ENCODE results near the gene LRG1.
A peak's percentile ranks its signal among the peaks of the same experiment; 100 is the strongest.

Gene LRG1

DNA sequence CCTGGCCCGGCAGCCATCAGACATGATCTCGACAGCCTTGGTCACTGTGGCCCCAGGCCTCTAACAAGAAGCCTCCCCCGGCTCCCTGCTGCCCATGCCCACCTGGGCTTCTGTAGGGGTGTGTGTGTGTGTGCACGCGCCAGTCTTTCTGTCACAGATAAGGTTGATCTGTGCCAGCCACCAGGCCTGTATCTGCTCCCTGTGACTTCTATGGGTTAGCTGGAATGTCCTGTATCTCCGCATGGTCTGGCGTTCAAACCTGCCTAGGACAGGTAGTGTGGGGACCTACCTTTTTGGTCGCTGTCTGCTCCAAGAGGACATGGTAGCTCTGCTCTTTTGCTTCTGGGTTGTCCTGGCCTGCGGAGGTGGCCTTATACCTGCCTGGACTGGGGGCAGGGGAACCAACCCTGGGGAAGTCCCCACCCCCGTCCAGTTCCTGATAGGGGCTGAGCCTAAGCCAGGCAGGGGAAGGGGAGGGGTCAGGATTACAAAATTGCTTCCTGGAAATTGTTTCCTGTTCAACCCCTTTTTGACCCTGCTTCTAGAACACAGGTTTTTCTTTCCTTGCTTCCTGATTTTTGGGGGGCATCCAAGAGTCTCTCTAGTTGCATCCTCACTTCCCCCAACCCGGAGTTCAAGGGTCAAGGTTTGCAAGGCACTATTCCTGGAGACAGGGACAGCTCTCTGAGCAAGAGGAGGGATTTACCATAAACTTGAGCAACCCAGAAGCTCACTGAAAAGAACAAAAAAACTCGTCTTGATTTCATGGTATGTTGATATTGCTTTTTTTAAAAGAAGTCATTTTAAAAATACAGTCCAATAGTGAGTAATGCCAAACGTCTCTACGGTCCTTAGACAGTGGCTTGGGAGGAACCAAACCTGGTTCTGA, at the start of gene LRG1:
Gene LRG1 (minus strand): TSS at position 344 of the 889 bp plus-strand sequence. CDS start 23 bp downstream, at position 321.
- no peak for DNase-seq

- no peak for DNase-seq
These were observed 48.5 kb upstream of the LRG1 start for GRCh38 chr19:4588291-4588761.

DNA sequence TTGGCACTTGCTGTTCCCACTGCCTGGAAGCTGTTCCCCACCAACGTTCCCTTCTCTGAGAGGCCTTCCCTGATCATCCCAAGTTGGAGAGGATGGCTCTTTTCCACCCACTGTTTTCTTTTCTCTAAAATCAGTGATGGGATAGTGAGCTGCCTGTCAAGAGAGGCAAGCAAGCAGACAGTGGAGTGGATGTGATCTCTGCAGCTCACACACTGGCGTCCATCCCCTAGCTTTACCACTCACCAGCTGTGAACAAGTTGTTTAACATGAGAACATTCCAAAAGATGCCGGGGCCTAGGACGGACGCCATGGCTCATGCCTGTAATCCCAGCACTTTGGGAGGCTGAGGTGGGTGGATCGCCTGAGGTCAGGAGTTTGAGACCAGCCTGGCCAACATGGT, 47.7 kb upstream of the LRG1 start:
- DNase-seq, result no peak

- no peak for DNase-seq
These were observed 46.9 kb upstream of the LRG1 start for GRCh38 chr19:4586691-4587090.

- DNase-seq, result no peak
These were observed 46.4 kb upstream of the LRG1 start for GRCh38 chr19:4586245-4586644.

GRCh38 chr19:4585556-4585955, 45.7 kb upstream of the LRG1 start:
- no peak for DNase-seq

GRCh38 chr19:4584670-4585460, 45.0 kb upstream of the LRG1 start:
- DNase-seq, result peak; percentile 86

DNA sequence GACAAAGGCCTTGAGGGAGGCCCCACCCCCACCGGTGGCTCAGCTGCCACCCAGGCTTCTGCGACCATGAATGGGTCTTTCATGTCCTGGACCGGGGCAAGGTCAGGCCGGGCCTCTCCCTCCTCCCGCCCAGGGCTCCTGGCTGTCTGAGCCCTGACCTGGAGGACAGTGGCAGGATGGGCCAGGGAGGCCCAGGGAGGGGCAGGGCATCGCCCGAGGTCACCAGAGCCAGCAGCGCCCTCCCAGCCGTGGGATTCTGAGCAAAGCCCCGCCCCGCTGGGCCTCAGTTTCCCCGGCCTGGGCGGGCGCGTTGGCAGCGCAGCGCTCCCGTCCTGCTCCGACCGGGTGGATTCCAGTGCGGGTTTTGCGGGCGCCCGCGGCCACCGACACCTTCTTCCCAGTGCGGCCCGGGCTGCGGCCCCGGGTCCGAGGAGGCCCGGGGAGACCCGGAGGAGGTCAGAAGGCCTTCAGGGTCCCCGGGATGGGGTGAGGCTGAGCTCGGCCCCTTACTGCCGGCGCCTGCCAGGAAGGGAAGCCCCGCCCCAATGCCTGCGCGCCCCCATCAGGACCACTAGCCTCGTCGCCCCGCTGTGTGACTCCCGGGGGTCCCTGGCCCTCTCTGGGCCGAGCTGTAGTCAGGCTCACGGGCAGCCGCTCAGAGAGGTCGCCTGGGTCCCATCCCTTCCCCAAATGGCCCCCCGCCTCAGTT, 44.3 kb upstream of the LRG1 start:
- DNase-seq, result peak; percentile 76

- DNase-seq, result no peak
These were observed 43.4 kb upstream of the LRG1 start for GRCh38 chr19:4582980-4583842.

GRCh38 chr19:4581666-4582553, 42.1 kb upstream of the LRG1 start:
- peak; percentile 74 for DNase-seq

- no peak for DNase-seq
These were observed 41.3 kb upstream of the LRG1 start for GRCh38 chr19:4580961-4581665.

DNA sequence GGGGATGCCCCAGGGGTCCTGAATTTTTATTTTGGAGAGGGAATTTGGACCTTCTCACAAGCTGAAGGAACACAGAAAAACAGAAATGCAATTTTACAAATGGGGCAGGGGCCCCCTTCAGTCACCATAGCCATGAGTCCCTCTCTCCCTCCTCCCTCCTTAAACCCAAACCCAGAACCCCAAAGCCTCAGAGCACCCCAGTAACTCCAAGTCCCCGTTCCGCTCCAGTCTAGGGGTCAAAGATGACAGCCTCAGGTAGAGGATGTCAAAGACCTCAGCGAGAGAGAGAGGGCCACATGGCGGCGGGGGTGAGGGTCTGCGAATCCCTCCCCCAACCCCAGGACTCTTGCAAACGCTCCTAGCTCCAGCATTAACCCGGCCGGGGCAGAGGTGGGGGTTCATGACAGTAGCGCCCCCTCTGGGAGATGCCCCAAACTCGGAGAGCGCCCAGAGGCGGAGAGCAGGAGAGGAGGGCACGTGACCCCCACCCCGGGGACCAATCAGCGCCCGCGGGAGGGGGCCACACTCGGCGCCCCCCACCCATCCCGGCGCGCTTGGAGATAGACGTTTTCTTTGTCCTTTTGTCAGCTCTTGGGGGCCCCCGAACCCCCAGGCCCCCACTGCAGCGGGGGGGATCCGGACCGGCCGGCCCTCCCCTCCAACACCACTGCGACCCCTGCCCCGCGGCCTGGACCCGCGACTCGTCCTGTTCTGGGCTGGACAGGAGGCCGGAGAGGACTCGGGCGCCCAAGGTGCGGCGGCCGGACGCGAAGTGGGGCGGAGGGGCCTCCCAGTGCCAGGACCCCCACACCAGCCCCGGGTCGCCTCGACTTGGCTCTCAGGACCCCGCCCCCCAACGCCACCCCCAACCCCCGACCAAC, 40.4 kb upstream of the LRG1 start:
- DNase-seq, result no peak

DNA sequence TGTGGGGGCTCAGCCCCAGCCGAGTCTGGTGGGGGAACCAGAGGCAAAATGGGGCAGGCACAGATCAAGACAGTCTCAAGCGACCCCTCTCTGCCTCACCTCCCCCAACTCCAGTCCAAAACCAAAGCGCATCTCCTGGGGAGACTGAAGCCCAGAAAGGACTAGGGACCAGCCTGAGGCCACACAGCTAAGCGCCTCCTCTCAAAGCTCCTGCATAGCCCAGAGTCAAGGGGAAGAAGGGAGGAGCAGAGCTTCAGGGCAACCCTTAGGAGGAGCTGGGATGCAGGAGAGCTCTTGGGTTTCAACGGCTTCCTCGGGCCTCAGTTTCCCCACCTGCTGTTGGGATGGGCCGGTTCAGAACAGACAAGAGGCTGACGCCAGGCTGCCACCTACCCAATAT, 39.6 kb upstream of the LRG1 start:
- no peak for DNase-seq

GRCh38 chr19:4578552-4579248, 38.9 kb upstream of the LRG1 start:
- no peak for DNase-seq

DNA sequence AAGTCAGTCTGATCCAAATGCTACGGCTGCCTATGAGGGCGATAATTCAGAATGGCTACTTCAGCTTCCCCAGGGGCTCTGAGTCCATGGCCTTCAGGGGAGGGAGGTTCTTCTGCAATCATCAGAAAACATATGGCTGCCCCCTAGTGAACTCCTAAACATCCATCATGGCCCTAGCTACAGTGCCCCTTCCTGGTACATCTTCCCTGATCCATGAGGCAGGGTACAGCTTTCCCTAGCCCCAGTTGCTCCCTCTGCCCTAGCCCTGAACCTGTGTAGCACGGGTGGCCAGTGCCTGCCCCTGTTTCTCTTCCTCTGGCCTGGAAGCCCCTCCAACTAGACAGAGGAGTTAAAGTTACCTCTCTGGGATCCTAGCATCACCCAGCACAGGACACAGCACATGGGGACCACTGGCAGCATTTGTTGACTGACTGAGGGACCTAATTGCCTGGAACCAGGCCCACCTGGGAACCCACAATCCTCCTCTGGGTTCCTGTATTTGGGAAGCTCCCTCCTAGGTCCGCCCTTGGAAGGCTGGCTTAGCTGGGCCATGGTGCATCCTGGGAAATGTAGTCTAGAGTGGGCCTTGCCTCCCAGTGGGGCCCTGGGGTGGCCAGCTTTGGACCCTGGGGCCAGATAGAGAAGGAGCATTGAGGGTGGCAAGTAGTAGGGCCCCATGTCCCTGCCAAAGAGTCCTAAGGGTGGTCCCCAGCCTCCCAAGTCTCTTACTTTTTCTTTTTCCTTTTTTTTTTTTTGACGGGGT, 37.4 kb upstream of the LRG1 start:
- DNase-seq, result no peak

DNA sequence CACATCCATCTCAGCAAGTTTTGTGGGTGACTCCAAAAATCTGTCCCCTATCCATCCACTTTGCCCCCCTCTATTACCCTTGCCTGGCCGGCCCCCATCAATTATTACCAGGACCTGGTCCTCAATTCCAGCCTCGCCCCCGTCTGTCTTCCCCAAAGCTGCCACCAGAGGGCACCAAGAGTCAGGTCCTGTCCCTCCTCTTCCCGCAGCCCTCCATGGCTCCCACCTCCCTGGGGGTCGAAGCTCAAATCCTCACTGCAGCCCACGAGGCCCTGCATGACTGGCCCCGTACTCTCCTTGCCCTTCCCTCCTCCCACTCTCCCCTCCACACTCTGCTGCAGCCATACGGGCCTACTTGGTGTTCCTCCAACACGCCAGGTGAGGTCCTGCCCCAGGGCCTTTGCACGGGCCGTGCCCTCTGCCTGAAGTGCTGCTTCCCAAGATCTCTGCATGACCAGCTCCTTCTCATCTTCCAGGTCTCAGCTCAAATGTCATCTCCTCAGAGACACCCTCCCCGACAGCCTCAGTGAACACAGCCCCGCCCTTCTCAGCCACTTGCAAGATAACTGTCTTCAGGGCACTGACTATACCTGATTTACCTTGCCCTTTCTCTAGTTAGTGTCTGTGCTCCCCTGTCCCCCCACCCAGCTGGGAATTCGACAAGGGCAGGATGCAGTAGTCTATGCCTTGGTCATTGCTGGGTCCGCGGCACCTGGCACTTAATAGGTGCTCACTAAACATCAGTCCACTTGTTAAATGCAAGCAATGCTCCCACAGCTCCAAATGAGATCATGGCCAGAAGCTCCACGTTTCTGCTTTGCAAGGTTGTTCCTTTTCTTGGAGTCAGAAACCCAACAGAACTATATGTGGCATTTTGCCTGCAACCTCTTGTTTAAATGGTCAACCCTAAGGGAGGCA, 36.4 kb upstream of the LRG1 start:
- peak; percentile 80 for DNase-seq
